ENCODE results near the gene LHX3. TPM values are rescaled to one million over a fixed set of nuclear protein-coding genes. Genes with fewer than 3 reads are reported as not detected.

LHX3 gene
- total and polyA plus RNA-seq, 2 donors (not counting 1 experiment from before 2014, with no cell fraction given): 0.07 to 0.30 TPM

DNA sequence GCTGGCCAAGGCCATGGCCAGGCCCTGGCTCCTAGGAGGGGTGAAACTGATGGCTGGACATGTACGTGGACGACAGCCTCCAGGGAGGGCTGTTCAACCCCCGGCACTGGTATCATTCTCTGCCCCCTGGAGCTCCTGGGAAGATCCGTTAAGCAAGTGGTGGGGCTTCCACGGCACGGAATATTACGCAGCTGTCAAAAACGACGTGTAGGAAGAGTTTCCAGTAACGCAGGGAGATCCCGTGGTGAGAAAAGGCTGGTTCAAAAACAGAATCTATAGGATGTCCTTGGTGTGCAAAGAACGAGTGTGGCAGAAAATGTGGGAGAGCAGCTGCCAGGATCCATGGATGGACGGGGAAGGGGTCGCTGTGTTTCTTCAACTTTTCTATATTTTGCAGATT is 50.0 kb downstream of the LHX3 start:
- POLR2A ChIA-PET: no interaction called here
- peaks cover 13% of the 10 kb centered on the region for H3K27me3 Mint-ChIP-seq
- Histone ChIP-seq H3K9me3 (ENCODE audit: control extremely low read depth in 1 of 3, control insufficient read depth in 2 of 3, insufficient read depth in 1 of 3, low read length in 2 of 3) (peaks cover 0 to 3% (median 0%) of the 10 kb centered on the region in 3 donors), H3K79me2 (ENCODE audit: control insufficient read depth, insufficient read depth, low read length) (no peaks in the 10 kb centered on the region), H2AFZ (ENCODE audit: insufficient read depth, low read depth, low read length, poor library complexity, severe bottlenecking) (no peak overlapping the region), H3K4me1 (ENCODE audit: control insufficient read depth in 2 of 2, insufficient read depth in 2 of 2, low read length in 2 of 2) (no peaks in the 10 kb centered on the region), H3K4me3 (ENCODE audit: control extremely low read depth in 1 of 5, extremely low read depth in 1 of 5, insufficient read depth in 1 of 5, low read depth in 2 of 5, low read length in 4 of 5) (no peak overlapping the region), H3K27me3 (replicated peaks in 1 of 4; ENCODE audit: control extremely low read depth in 1 of 4, control insufficient read depth in 3 of 4, insufficient read depth in 4 of 4, low read length in 3 of 4) (peaks cover 0 to 3% (median 0%) of the 10 kb centered on the region in 4 experiments), H3K27ac (ENCODE audit: low read length in 2 of 2) (no peak overlapping the region), H3K36me3 (replicated peaks in 1 of 2; ENCODE audit: control extremely low read depth in 1 of 2, control insufficient read depth in 1 of 2, extremely low read depth in 1 of 2, insufficient read depth in 2 of 2, low read length in 1 of 2) (no peaks in the 10 kb centered on the region), H4K20me1 (ENCODE audit: control insufficient read depth, insufficient read depth, low read length, poor library complexity, severe bottlenecking) (no peaks in the 10 kb centered on the region), H3K4me2 (replicated peaks; ENCODE audit: low read depth, low read length, poor library complexity, severe bottlenecking) (no peak overlapping the region), H3K9ac (ENCODE audit: low read length) (no peak overlapping the region)
- 97% methylated on average over 12 of the region's 14 CpGs for WGBS (ENCODE audit: insufficient coverage)
- no peak for TF ChIP-seq EZH2 (IDR thresholded peaks at IDR 0.05; ENCODE audit: borderline replicate concordance, insufficient read depth, low read depth, low read length, poor library complexity, severe bottlenecking)
- TF ChIP-seq, protein P1, sequence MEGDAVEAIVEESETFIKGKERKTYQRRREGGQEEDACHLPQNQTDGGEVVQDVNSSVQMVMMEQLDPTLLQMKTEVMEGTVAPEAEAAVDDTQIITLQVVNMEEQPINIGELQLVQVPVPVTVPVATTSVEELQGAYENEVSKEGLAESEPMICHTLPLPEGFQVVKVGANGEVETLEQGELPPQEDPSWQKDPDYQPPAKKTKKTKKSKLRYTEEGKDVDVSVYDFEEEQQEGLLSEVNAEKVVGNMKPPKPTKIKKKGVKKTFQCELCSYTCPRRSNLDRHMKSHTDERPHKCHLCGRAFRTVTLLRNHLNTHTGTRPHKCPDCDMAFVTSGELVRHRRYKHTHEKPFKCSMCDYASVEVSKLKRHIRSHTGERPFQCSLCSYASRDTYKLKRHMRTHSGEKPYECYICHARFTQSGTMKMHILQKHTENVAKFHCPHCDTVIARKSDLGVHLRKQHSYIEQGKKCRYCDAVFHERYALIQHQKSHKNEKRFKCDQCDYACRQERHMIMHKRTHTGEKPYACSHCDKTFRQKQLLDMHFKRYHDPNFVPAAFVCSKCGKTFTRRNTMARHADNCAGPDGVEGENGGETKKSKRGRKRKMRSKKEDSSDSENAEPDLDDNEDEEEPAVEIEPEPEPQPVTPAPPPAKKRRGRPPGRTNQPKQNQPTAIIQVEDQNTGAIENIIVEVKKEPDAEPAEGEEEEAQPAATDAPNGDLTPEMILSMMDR (IDR thresholded peaks at IDR 0.05): no peak
- no peak for ATAC-seq (ENCODE audit: low read depth)
- no peaks in the 10 kb centered on the region for H3K4me1 Mint-ChIP-seq
- no peak overlapping the region for H3K27ac Mint-ChIP-seq
- no peak for DNase-seq
- CTCF ChIA-PET: no interaction called here
- H3K4me3 Mint-ChIP-seq: no peak overlapping the region
- no peaks in the 10 kb centered on the region for H3K9me3 Mint-ChIP-seq (ENCODE audit: insufficient read depth)
- intact Hi-C loops (cut with micrococcal nuclease): no loop called here

DNA sequence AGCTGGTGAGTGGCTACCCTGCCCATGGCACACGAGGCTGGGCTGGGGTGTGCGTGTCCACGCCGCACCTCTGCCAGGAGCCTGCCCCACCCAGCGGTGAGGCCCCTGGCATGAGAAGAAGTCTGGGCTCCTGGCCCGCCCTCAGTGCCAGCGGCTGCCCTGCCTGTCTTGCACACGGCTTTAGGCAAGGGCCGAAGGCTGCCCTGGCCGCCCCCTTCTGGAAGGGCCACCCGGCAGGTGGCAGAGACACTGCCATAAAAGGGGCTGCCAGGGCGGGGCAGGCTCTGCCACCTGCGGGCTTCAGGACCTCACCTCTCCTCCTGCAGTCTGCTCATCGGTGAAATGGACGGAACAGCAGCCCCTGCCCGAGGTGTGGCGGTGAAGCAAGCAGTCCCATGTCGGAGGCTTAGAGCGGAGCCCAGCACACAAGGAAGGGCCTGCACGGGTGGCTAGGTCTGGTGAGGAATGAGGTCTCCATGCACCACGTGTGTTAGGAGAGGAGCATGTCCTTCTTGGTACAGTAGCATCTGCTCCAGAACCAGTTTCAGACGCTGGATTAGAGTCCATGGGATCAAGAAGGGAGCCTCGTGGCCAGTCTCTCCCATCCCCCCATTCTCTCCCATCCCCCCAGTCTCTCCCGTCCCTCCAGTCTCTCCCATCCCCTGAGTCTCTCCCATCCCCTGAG is 51.4 kb downstream of the LHX3 start:
- WGBS (ENCODE audit: insufficient coverage): 86% methylated on average over 22 of the region's 24 CpGs
- DNase-seq (no peak), ATAC-seq (ENCODE audit: low read depth) (no peak)
- peaks cover 0 to 3% (median 0%) of the 10 kb centered on the region in 3 donors for H3K9me3 ChIP-seq (ENCODE audit: control extremely low read depth in 1 of 3, control insufficient read depth in 2 of 3, insufficient read depth in 1 of 3, low read length in 2 of 3)
- ChIA-PET CTCF (no interaction called here), POLR2A (no interaction called here)
- Mint-ChIP-seq H3K4me1 (no peaks in the 10 kb centered on the region), H3K9me3 (ENCODE audit: insufficient read depth) (no peaks in the 10 kb centered on the region), H3K27me3 (peaks cover 13% of the 10 kb centered on the region), H3K27ac (no peak overlapping the region), H3K4me3 (no peak overlapping the region)
- peaks cover 0 to 3% (median under 1%) of the 10 kb centered on the region in 4 experiments for H3K27me3 ChIP-seq (replicated peaks in 1 of 4; ENCODE audit: control extremely low read depth in 1 of 4, control insufficient read depth in 3 of 4, insufficient read depth in 4 of 4, low read length in 3 of 4)
- H3K4me2 ChIP-seq (replicated peaks; ENCODE audit: low read depth, low read length, poor library complexity, severe bottlenecking): no peak overlapping the region
- no peak overlapping the region for H2AFZ ChIP-seq (ENCODE audit: insufficient read depth, low read depth, low read length, poor library complexity, severe bottlenecking)
- H3K4me1 ChIP-seq (ENCODE audit: control insufficient read depth in 2 of 2, insufficient read depth in 2 of 2, low read length in 2 of 2): no peaks in the 10 kb centered on the region
- no peaks in the 10 kb centered on the region for H3K36me3 ChIP-seq (replicated peaks in 1 of 2; ENCODE audit: control extremely low read depth in 1 of 2, control insufficient read depth in 1 of 2, extremely low read depth in 1 of 2, insufficient read depth in 2 of 2, low read length in 1 of 2)
- no peak overlapping the region for H3K9ac ChIP-seq (ENCODE audit: low read length)
- H4K20me1 ChIP-seq (ENCODE audit: control insufficient read depth, insufficient read depth, low read length, poor library complexity, severe bottlenecking): no peaks in the 10 kb centered on the region
- no peaks in the 10 kb centered on the region for H3K79me2 ChIP-seq (ENCODE audit: control insufficient read depth, insufficient read depth, low read length)
- intact Hi-C loops (cut with micrococcal nuclease): no loop called here
- TF ChIP-seq, protein P1 (IDR thresholded peaks at IDR 0.05): no peak
- no peak for TF ChIP-seq EZH2 (IDR thresholded peaks at IDR 0.05; ENCODE audit: borderline replicate concordance, insufficient read depth, low read depth, low read length, poor library complexity, severe bottlenecking)
- H3K4me3 ChIP-seq (ENCODE audit: control extremely low read depth in 1 of 5, extremely low read depth in 1 of 5, insufficient read depth in 1 of 5, low read depth in 2 of 5, low read length in 4 of 5): no peak overlapping the region
- H3K27ac ChIP-seq (ENCODE audit: low read length in 2 of 2): no peak overlapping the region

Measured in B cell (primary cell).